ENCODE measurements around the gene TSPAN7.

Gene TSPAN7

DNA sequence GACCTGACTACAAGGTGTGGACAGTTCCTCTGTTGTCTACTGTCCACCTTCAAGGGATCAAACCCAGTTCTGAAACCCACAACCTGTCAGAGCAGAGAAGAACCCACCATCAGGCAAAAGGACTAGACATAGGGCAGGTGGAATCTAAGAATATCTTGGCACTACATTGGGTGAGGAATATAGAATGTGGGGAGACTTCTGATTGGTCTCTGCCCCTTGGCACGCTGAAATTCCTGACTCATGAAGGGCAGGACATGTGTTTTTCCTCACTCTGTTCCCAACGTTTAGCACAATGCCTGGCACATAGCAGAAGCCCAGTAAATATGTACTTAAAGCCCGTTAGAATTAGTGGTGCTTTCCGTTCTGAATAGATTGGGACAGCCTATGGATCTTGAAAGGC lies 59.3 kb downstream of the TSPAN7 start:
- no peaks in the 10 kb centered on the region for H3K79me2 ChIP-seq (ENCODE audit: insufficient read depth, low read length)
- H3K9ac ChIP-seq (ENCODE audit: low read length): no peak overlapping the region
- no peaks in the 10 kb centered on the region for H3K9me2 ChIP-seq (ENCODE audit: low read depth, low read length)
- TF ChIP-seq EZH2 (IDR thresholded peaks at IDR 0.05; ENCODE audit: borderline replicate concordance, low read length): no peak
- TF ChIP-seq, protein P1, sequence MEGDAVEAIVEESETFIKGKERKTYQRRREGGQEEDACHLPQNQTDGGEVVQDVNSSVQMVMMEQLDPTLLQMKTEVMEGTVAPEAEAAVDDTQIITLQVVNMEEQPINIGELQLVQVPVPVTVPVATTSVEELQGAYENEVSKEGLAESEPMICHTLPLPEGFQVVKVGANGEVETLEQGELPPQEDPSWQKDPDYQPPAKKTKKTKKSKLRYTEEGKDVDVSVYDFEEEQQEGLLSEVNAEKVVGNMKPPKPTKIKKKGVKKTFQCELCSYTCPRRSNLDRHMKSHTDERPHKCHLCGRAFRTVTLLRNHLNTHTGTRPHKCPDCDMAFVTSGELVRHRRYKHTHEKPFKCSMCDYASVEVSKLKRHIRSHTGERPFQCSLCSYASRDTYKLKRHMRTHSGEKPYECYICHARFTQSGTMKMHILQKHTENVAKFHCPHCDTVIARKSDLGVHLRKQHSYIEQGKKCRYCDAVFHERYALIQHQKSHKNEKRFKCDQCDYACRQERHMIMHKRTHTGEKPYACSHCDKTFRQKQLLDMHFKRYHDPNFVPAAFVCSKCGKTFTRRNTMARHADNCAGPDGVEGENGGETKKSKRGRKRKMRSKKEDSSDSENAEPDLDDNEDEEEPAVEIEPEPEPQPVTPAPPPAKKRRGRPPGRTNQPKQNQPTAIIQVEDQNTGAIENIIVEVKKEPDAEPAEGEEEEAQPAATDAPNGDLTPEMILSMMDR (IDR thresholded peaks at IDR 0.05; ENCODE audit: low read length): no peak
- no peaks in the 10 kb centered on the region for H3K27me3 ChIP-seq (ENCODE audit: insufficient read depth, low read length)
- no peak overlapping the region for H3K4me3 ChIP-seq (ENCODE audit: low read depth, low read length, poor library complexity, severe bottlenecking)
- no peaks in the 10 kb centered on the region for H3K36me3 ChIP-seq (ENCODE audit: insufficient read depth, low read length)
- no peaks in the 10 kb centered on the region for H3F3A ChIP-seq (ENCODE audit: insufficient read depth, low read length)
- no peak overlapping the region for H2AFZ ChIP-seq (ENCODE audit: low read length)
- no peak overlapping the region for H3K4me2 ChIP-seq (ENCODE audit: low read length)
- H3K9me3 ChIP-seq (ENCODE audit: low read length): no peaks in the 10 kb centered on the region
- H3K4me1 ChIP-seq (ENCODE audit: insufficient read depth, low read length, severe bottlenecking): no peaks in the 10 kb centered on the region
- no peak overlapping the region for H3K27ac ChIP-seq (ENCODE audit: low read depth, low read length, poor library complexity, severe bottlenecking)
- no peaks in the 10 kb centered on the region for H4K20me1 ChIP-seq (ENCODE audit: insufficient read depth, low read length)

DNA sequence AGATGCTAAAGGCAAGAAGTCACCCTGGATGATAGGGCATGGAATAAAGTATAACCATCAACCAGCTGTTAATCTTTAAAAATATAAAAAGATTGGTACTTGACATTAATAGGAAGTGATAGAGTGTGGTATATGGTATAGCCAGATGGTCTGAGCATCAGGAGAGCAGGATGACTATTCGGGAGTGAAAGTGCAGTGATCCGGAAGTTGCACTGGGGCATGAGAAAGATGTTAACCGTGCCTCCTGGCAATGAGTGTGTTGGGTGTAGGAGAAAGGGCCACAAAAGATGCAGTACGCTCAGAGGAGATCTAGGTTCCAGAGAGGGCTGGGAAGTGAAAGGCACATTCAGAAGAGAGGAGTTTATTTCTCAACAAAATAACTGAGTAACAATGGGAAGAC lies 65.0 kb downstream of the TSPAN7 start:
- H3K4me1 ChIP-seq (ENCODE audit: insufficient read depth, low read length, severe bottlenecking): no peaks in the 10 kb centered on the region
- H3K4me2 ChIP-seq (ENCODE audit: low read length): no peak overlapping the region
- H3K27me3 ChIP-seq (ENCODE audit: insufficient read depth, low read length): no peaks in the 10 kb centered on the region
- TF ChIP-seq, protein P1 (IDR thresholded peaks at IDR 0.05; ENCODE audit: low read length): no peak
- no peak for TF ChIP-seq EZH2 (IDR thresholded peaks at IDR 0.05; ENCODE audit: borderline replicate concordance, low read length)
- no peak overlapping the region for H3K27ac ChIP-seq (ENCODE audit: low read depth, low read length, poor library complexity, severe bottlenecking)
- H3K9ac ChIP-seq (ENCODE audit: low read length): no peak overlapping the region
- H3K36me3 ChIP-seq (ENCODE audit: insufficient read depth, low read length): no peaks in the 10 kb centered on the region
- H2AFZ ChIP-seq (ENCODE audit: low read length): no peak overlapping the region
- H3K9me2 ChIP-seq (ENCODE audit: low read depth, low read length): no peaks in the 10 kb centered on the region
- H3K4me3 ChIP-seq (ENCODE audit: low read depth, low read length, poor library complexity, severe bottlenecking): no peak overlapping the region
- H3K79me2 ChIP-seq (ENCODE audit: insufficient read depth, low read length): no peaks in the 10 kb centered on the region
- no peaks in the 10 kb centered on the region for H4K20me1 ChIP-seq (ENCODE audit: insufficient read depth, low read length)
- H3K9me3 ChIP-seq (ENCODE audit: low read length): no peaks in the 10 kb centered on the region
- no peaks in the 10 kb centered on the region for H3F3A ChIP-seq (ENCODE audit: insufficient read depth, low read length)

DNA sequence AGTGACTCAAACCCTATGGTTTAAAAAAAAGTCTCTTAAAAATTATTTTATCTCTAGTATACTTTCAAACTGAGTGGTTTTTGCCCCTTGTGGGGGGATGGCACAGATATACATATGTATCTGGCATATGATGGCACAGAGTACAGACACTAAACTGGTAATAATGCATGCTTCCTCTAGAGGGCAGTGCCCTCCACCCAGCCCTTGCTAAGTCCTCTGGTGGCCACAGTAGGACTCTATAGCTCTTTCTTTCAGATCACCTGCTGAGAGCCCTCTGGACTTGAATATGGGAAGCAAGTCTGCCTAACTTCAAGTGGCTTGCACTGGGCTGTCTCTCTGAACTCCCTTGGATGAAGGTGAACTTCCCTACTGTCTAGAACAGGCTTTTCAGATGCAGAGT lies 66.3 kb downstream of the TSPAN7 start:
- no peaks in the 10 kb centered on the region for H3K27me3 ChIP-seq (ENCODE audit: insufficient read depth, low read length)
- H3K9ac ChIP-seq (ENCODE audit: low read length): no peak overlapping the region
- no peaks in the 10 kb centered on the region for H3K36me3 ChIP-seq (ENCODE audit: insufficient read depth, low read length)
- no peaks in the 10 kb centered on the region for H3K79me2 ChIP-seq (ENCODE audit: insufficient read depth, low read length)
- H3K4me3 ChIP-seq (ENCODE audit: low read depth, low read length, poor library complexity, severe bottlenecking): no peak overlapping the region
- H3K4me2 ChIP-seq (ENCODE audit: low read length): no peak overlapping the region
- no peaks in the 10 kb centered on the region for H3K9me2 ChIP-seq (ENCODE audit: low read depth, low read length)
- no peak for TF ChIP-seq EZH2 (IDR thresholded peaks at IDR 0.05; ENCODE audit: borderline replicate concordance, low read length)
- TF ChIP-seq, protein P1 (IDR thresholded peaks at IDR 0.05; ENCODE audit: low read length): peak; percentile 54
- H3F3A ChIP-seq (ENCODE audit: insufficient read depth, low read length): no peaks in the 10 kb centered on the region
- H3K27ac ChIP-seq (ENCODE audit: low read depth, low read length, poor library complexity, severe bottlenecking): no peak overlapping the region
- no peaks in the 10 kb centered on the region for H4K20me1 ChIP-seq (ENCODE audit: insufficient read depth, low read length)
- no peak overlapping the region for H2AFZ ChIP-seq (ENCODE audit: low read length)
- H3K4me1 ChIP-seq (ENCODE audit: insufficient read depth, low read length, severe bottlenecking): no peaks in the 10 kb centered on the region
- H3K9me3 ChIP-seq (ENCODE audit: low read length): no peaks in the 10 kb centered on the region
